Liver (tissue), 9 donors: Measurements from ENCODE around the gene SHTN1. TPM values are rescaled to one million over a fixed set of nuclear protein-coding genes. Genes with fewer than 3 reads are reported as not detected.

Experiments used
- DNase-seq: peaks from one replicate; pipeline ENCODE4 v3.0.0-alpha.2; 2017; ENCODE audit warnings: low spot score
- H3K27ac ChIP-seq, 2 donors: one replicate each; pipeline ENCODE4 v1.7.0; 2013; ENCODE audit warnings: inconsistent platforms in 2 of 2, low read length in 2 of 2, control low read depth in 1 of 2, low read depth in 1 of 2, mild to moderate bottlenecking in 1 of 2
- H3K27me3 ChIP-seq, 4 donors: one replicate each; pipeline versions ENCODE4 v1.6.1 to v1.7.0; 2013; ENCODE audit warnings: low read length in 3 of 4, inconsistent platforms in 1 of 4, mild to moderate bottlenecking in 1 of 4, moderate library complexity in 1 of 4; ENCODE audit not compliant: control insufficient read depth in 4 of 4, insufficient read depth in 4 of 4
- H3K36me3 ChIP-seq, 4 donors: one replicate each; pipeline versions ENCODE4 v1.6.1 to v1.7.0; 2013; ENCODE audit warnings: low read length in 3 of 4, mild to moderate bottlenecking in 3 of 4, low read depth in 1 of 4, moderate library complexity in 1 of 4; ENCODE audit not compliant: control insufficient read depth in 4 of 4, insufficient read depth in 3 of 4
- H3K4me1 ChIP-seq, 4 donors: one replicate each; pipeline versions ENCODE4 v1.6.1 to v1.7.0; 2013; ENCODE audit warnings: low read length in 3 of 4, mild to moderate bottlenecking in 3 of 4, moderate library complexity in 1 of 4; ENCODE audit not compliant: control insufficient read depth in 4 of 4, insufficient read depth in 4 of 4
- H3K4me3 ChIP-seq, 3 donors: one replicate each; pipeline versions ENCODE4 v1.6.1 to v1.7.0; 2013; ENCODE audit warnings: low read length in 3 of 3, control low read depth in 1 of 3, low read depth in 1 of 3, mild to moderate bottlenecking in 1 of 3
- H3K9ac ChIP-seq, 2 donors: one replicate each; pipeline ENCODE4 v1.7.0; 2013; ENCODE audit warnings: low read length in 2 of 2, mild to moderate bottlenecking in 2 of 2, moderate library complexity in 2 of 2, control low read depth in 1 of 2, low read depth in 1 of 2
- H3K9me3 ChIP-seq, 4 donors: one replicate each; pipeline versions ENCODE4 v1.6.1 to v1.7.0; 2013; ENCODE audit warnings: low read length in 3 of 4; ENCODE audit not compliant: control insufficient read depth in 4 of 4
- ATF3 ChIP-seq: IDR thresholded peaks from 2 replicates; pipeline ENCODE4 v1.6.1; 2016; ENCODE audit warnings: antibody characterized with exemption
- CTCF ChIP-seq: fragments of 150-350 bp; IDR thresholded peaks from 2 replicates; pipeline ENCODE4 v1.5.1; 2017; ENCODE audit warnings: improper control_type of control experiment, low read depth, low read length; ENCODE audit not compliant: missing input control
- EGR1 ChIP-seq, 2 donors: IDR thresholded peaks; 2 replicates each; pipeline ENCODE4 v1.6.1; 2016 to 2018; ENCODE audit warnings: antibody characterized with exemption in 2 of 2, low read depth in 2 of 2
- FOXA1 ChIP-seq: IDR thresholded peaks from 2 replicates; pipeline ENCODE4 v1.6.1; 2016; ENCODE audit warnings: antibody characterized with exemption
- FOXA2 ChIP-seq: IDR thresholded peaks from 2 replicates; pipeline ENCODE4 v1.6.1; 2016; ENCODE audit warnings: antibody characterized with exemption
- GABPA ChIP-seq, 2 donors: IDR thresholded peaks in 1 of 2; conservative IDR thresholded peaks in 1 of 2; 2 replicates each; pipeline ENCODE4 v1.6.1; 2016; ENCODE audit warnings: antibody characterized with exemption in 2 of 2, mild to moderate bottlenecking in 1 of 2, moderate library complexity in 1 of 2
- HNF4A ChIP-seq, 2 donors: conservative IDR thresholded peaks; 2 replicates each; pipeline ENCODE4 v1.6.1; 2016; ENCODE audit warnings: antibody characterized with exemption in 2 of 2, mild to moderate bottlenecking in 2 of 2
- HNF4G ChIP-seq: IDR thresholded peaks from 2 replicates; pipeline ENCODE4 v1.6.1; 2016; ENCODE audit warnings: antibody characterized with exemption
- JUND ChIP-seq, 2 donors: IDR thresholded peaks; 2 replicates each; pipeline ENCODE4 v1.6.1; 2016; ENCODE audit warnings: antibody characterized with exemption in 2 of 2
- MAX ChIP-seq: IDR thresholded peaks from 2 replicates; pipeline ENCODE4 v1.6.1; 2016; ENCODE audit warnings: antibody characterized with exemption
- NR2F2 ChIP-seq: IDR thresholded peaks from 2 replicates; pipeline ENCODE4 v1.6.1; 2016; ENCODE audit warnings: antibody characterized with exemption
- RAD21 ChIP-seq, 2 donors: IDR thresholded peaks; 2 replicates each; pipeline ENCODE4 v1.6.1; 2016; ENCODE audit warnings: antibody characterized with exemption in 2 of 2, mild to moderate bottlenecking in 2 of 2
- REST ChIP-seq: IDR thresholded peaks from 2 replicates; pipeline ENCODE4 v1.6.1; 2016; ENCODE audit warnings: antibody characterized with exemption, mild to moderate bottlenecking
- RXRA ChIP-seq, 2 donors: IDR thresholded peaks; 2 replicates each; pipeline ENCODE4 v1.6.1; 2017 to 2018; ENCODE audit warnings: antibody characterized with exemption in 2 of 2, mild to moderate bottlenecking in 1 of 2
- SP1 ChIP-seq: IDR thresholded peaks from 2 replicates; pipeline ENCODE4 v1.6.1; 2018; ENCODE audit warnings: antibody characterized with exemption, mild to moderate bottlenecking
- TAF1 ChIP-seq: conservative IDR thresholded peaks from 2 replicates; pipeline ENCODE4 v1.6.1; 2016; ENCODE audit warnings: antibody characterized with exemption, mild to moderate bottlenecking
- YY1 ChIP-seq: IDR thresholded peaks from 2 replicates; pipeline ENCODE4 v1.6.1; 2016; ENCODE audit warnings: antibody characterized with exemption, mild to moderate bottlenecking
- ZBTB33 ChIP-seq: IDR thresholded peaks from 2 replicates; pipeline ENCODE4 v1.6.1; 2016; ENCODE audit warnings: antibody characterized with exemption
- WGBS: extraction: QIAGEN DNeasy Blood & Tissue Kit; methylation state at CpG from one replicate; pipeline ENCODE4 v1.1.7; 2013; 5-methylcytosine and 5-hydroxymethylcytosine counted together
- polyA plus RNA-seq, 2 donors: library from polyadenylated mRNA; stranded (reverse) in 1 of 2; unstranded in 1 of 2; fragments of 200-250 nt in 1 of 2; fragments of >200 nt in 1 of 2; fragmentation: Nextera tagmentation in 1 of 2; extraction: Ambion mirVana in 1 of 2; gene quantifications; one replicate each; pipeline versions ENCODE4 v1.2.1 to v1.2.3, GENCODE V29; 2013 to 2015
- total RNA-seq, 2 donors: library from RNA; depleted of rRNA; stranded (reverse); fragments of >200 nt; gene quantifications; one replicate each; pipeline ENCODE4 v1.2.3, GENCODE V29; 2014
- donor health status: healthy.
- donor health status: healthy.
- donor health status: healthy.
- donor health status: healthy.
- donor health status: healthy.

Gene SHTN1
- total and polyA plus RNA-seq, 4 donors: 3.2 to 11.7 (median 10.3) TPM

- Histone ChIP-seq H3K9ac (no peak overlapping the region), H3K27ac (no peak overlapping the region), H3K9me3 (no peaks in the 10 kb centered on the region), H3K36me3 (peaks cover 0 to 1% (median 0%) of the 10 kb centered on the region in 4 donors), H3K4me1 (peaks cover 5 to 17% (median 13%) of the 10 kb centered on the region in 4 donors), H3K27me3 (no peaks in the 10 kb centered on the region), H3K4me3 (no peak overlapping the region)
- DNase-seq: no peak
- 69% methylated on average over 11 of the region's 11 CpGs for WGBS
- no peak for TF ChIP-seq HNF4G
- no peak for TF ChIP-seq NR2F2
- no peak for TF ChIP-seq EGR1 (IDR thresholded peaks at IDR 0.05; ENCODE audit: low read depth in 2 of 2)
- no peak for TF ChIP-seq REST
- TF ChIP-seq FOXA1: no peak
- no peak for TF ChIP-seq CTCF
- TF ChIP-seq ATF3: no peak
- no peak for TF ChIP-seq FOXA2
- TF ChIP-seq TAF1: no peak
- no peak for TF ChIP-seq MAX
- TF ChIP-seq HNF4A (conservative IDR thresholded peaks at IDR 0.05): no peak
- TF ChIP-seq ZBTB33: no peak
- TF ChIP-seq GABPA (IDR thresholded peaks at IDR 0.05 in 1 of 2, conservative IDR thresholded peaks at IDR 0.05 in 1 of 2): no peak
- TF ChIP-seq RXRA (IDR thresholded peaks at IDR 0.05): no peak
- TF ChIP-seq SP1: no peak
- TF ChIP-seq JUND (IDR thresholded peaks at IDR 0.05): no peak
- no peak for TF ChIP-seq RAD21 (IDR thresholded peaks at IDR 0.05)
- TF ChIP-seq YY1: no peak
Measured at GRCh38 chr10:116892907-116893685, 111.9 kb downstream of the SHTN1 start.
